CD4-positive, alpha-beta memory T cell (primary cell): ENCODE results near the gene ERMARD. TPM values are rescaled to one million over a fixed set of nuclear protein-coding genes. Genes with fewer than 3 reads are reported as not detected.

ENCODE experiments used
- CTCF ChIA-PET: fragments of 350-600 bp; sonication (Branson Sonifier 250); formaldehyde crosslinking; loops from one replicate; lab custom pipeline; 2021; ENCODE audit warnings: inconsistent platforms; ENCODE audit not compliant: partially characterized antibody; lab: Charles Lee
- POLR2A ChIA-PET: fragments of 350-600 bp; sonication (Branson Sonifier 250); formaldehyde crosslinking; loops from one replicate; lab custom pipeline; 2021; ENCODE audit not compliant: partially characterized antibody; lab: Charles Lee
- DNase-seq, 5 donors: peaks; one replicate each; pipeline versions ENCODE4 v3.0.0 to v3.0.0-alpha.2; 2020 to 2022; ENCODE audit warnings: mixed read lengths in 1 of 5
- H3K27ac ChIP-seq: one replicate; pipeline ENCODE4 v1.7.0; 2013; ENCODE audit warnings: low read depth, low read length
- H3K27me3 ChIP-seq: 2 replicates; pipeline ENCODE4 v1.7.0; 2013; ENCODE audit warnings: mild to moderate bottlenecking, low read length, moderate library complexity; ENCODE audit not compliant: insufficient read depth
- H3K36me3 ChIP-seq: 2 replicates; pipeline ENCODE4 v1.7.0; 2013; ENCODE audit warnings: mild to moderate bottlenecking, low read length, moderate library complexity; ENCODE audit not compliant: insufficient read depth
- H3K4me1 ChIP-seq: 2 replicates; pipeline ENCODE4 v1.7.0; 2013; ENCODE audit warnings: mild to moderate bottlenecking, low read length, moderate library complexity; ENCODE audit not compliant: insufficient read depth
- H3K4me3 ChIP-seq, 2 donors: one replicate each; pipeline ENCODE4 v1.7.0; 2013; ENCODE audit warnings: low read length in 2 of 2, mild to moderate bottlenecking in 1 of 2
- H3K9me3 ChIP-seq, 2 donors: one replicate each; pipeline ENCODE4 v1.7.0; 2013; ENCODE audit warnings: low read length in 2 of 2, control low read depth in 1 of 2; ENCODE audit not compliant: control insufficient read depth in 1 of 2
- H3K27ac Mint-ChIP-seq, 7 donors: one replicate each; pipeline ENCODE4 v1.8.0; 2020 to 2021; ENCODE audit warnings: mixed read lengths in 7 of 7, mild to moderate bottlenecking in 6 of 7, inconsistent platforms in 3 of 7, moderate library complexity in 3 of 7
- H3K27me3 Mint-ChIP-seq, 2 donors: one replicate each; pipeline ENCODE4 v1.8.0; 2020 to 2021; ENCODE audit warnings: mixed read lengths in 2 of 2
- H3K36me3 Mint-ChIP-seq, 2 donors: one replicate each; pipeline ENCODE4 v1.8.0; 2020 to 2021; ENCODE audit warnings: mixed read lengths in 2 of 2, inconsistent platforms in 1 of 2, mild to moderate bottlenecking in 1 of 2
- H3K4me1 Mint-ChIP-seq, 4 donors: one replicate each; pipeline ENCODE4 v1.8.0; 2020 to 2021; ENCODE audit warnings: mixed read lengths in 4 of 4, mild to moderate bottlenecking in 1 of 4
- H3K4me3 Mint-ChIP-seq, 8 donors: one replicate each; pipeline ENCODE4 v1.8.0; 2020 to 2021; ENCODE audit warnings: mixed read lengths in 8 of 8, mild to moderate bottlenecking in 7 of 8, moderate library complexity in 6 of 8, inconsistent platforms in 3 of 8
- H3K9me3 Mint-ChIP-seq, 8 donors: one replicate each; pipeline ENCODE4 v1.8.0; 2020 to 2021; ENCODE audit warnings: mixed read lengths in 8 of 8, mild to moderate bottlenecking in 5 of 8, inconsistent platforms in 3 of 8, moderate library complexity in 1 of 8
- intact Hi-C: fragments of 100-400 bp; cut with micrococcal nuclease; formaldehyde crosslinking; loops from one replicate; pipeline ENCODE4 v1.15.1; 2023
- polyA plus RNA-seq, 2 donors: library from polyadenylated mRNA; unstranded; fragments of 300-500 nt; fragmentation: Illumina TruSeq; gene quantifications; one replicate each; pipeline ENCODE4 v1.2.3, GENCODE V29; 2021
- total RNA-seq, 2 experiments: library from RNA; stranded (reverse); gene quantifications; one replicate each; pipeline ENCODE4 v1.2.3, GENCODE V29; 2021

Gene ERMARD
- total and polyA plus RNA-seq, 4 experiments from 2014 or later = 11.0 to 41.4 (median 22.6) TPM

GRCh38 chr6:169793408-169793807, 42.0 kb downstream of the ERMARD start:
- ChIA-PET POLR2A (no interaction called here), CTCF (interaction anchor here (0.7 to 2.9 kb wide), 2 partner anchors 10 to 736 kb away, joined by 3 to 10 read pairs; no protein-coding TSS in a partner anchor)
- H3K36me3 Mint-ChIP-seq = no peaks in the 10 kb centered on the region
- Histone ChIP-seq H3K27me3 (no peaks in the 10 kb centered on the region), H3K27ac (no peak overlapping the region), H3K4me3 (no peak overlapping the region), H3K36me3 (no peaks in the 10 kb centered on the region), H3K4me1 (peaks cover 16% of the 10 kb centered on the region), H3K9me3 (no peaks in the 10 kb centered on the region)
- H3K27me3 Mint-ChIP-seq = peaks cover 0 to 5% of the 10 kb centered on the region in 2 donors
- intact Hi-C loops = loop anchor here (5.0 kb wide), 1 partner anchor 896 kb away; no protein-coding TSS in a partner anchor
- DNase-seq = no peak
- H3K4me3 Mint-ChIP-seq = no peak overlapping the region
- no peak overlapping the region for H3K27ac Mint-ChIP-seq
- H3K4me1 Mint-ChIP-seq = peaks cover 6 to 24% (median 13%) of the 10 kb centered on the region in 4 donors
- peaks cover 0 to 3% (median 0%) of the 10 kb centered on the region in 8 donors for H3K9me3 Mint-ChIP-seq

GRCh38 chr6:169794317-169795055, 43.1 kb downstream of the ERMARD start:
- H3K4me1 Mint-ChIP-seq = peaks cover 6 to 18% (median 13%) of the 10 kb centered on the region in 4 donors
- Histone ChIP-seq H3K36me3 (no peaks in the 10 kb centered on the region), H3K4me1 (peaks cover 14% of the 10 kb centered on the region), H3K9me3 (no peaks in the 10 kb centered on the region), H3K27me3 (no peaks in the 10 kb centered on the region), H3K4me3 (no peak overlapping the region), H3K27ac (no peak overlapping the region)
- H3K27ac Mint-ChIP-seq = no peak overlapping the region
- H3K36me3 Mint-ChIP-seq = no peaks in the 10 kb centered on the region
- ChIA-PET POLR2A (no interaction called here), CTCF (interaction anchor here (0.7 to 2.9 kb wide), 2 partner anchors 9 to 735 kb away, joined by 3 to 10 read pairs; no protein-coding TSS in a partner anchor)
- H3K9me3 Mint-ChIP-seq = peaks cover 0 to 3% (median 0%) of the 10 kb centered on the region in 8 donors
- no peak overlapping the region for H3K4me3 Mint-ChIP-seq
- intact Hi-C loops = loop anchor here (5.0 kb wide), 1 partner anchor 897 kb away; no protein-coding TSS in a partner anchor
- DNase-seq = no peak
- peaks cover 0 to 7% of the 10 kb centered on the region in 2 donors for H3K27me3 Mint-ChIP-seq

- Histone ChIP-seq H3K36me3 (no peaks in the 10 kb centered on the region), H3K27me3 (no peaks in the 10 kb centered on the region), H3K4me1 (peaks cover 9% of the 10 kb centered on the region), H3K27ac (no peak overlapping the region), H3K9me3 (no peaks in the 10 kb centered on the region), H3K4me3 (no peak overlapping the region)
- Mint-ChIP-seq H3K27ac (no peak overlapping the region), H3K36me3 (no peaks in the 10 kb centered on the region), H3K4me3 (no peak overlapping the region), H3K9me3 (peaks cover 0 to 3% (median 0%) of the 10 kb centered on the region in 8 donors), H3K4me1 (peaks cover 5 to 12% (median 10%) of the 10 kb centered on the region in 4 donors), H3K27me3 (peaks cover 0 to 7% of the 10 kb centered on the region in 2 donors)
- CTCF ChIA-PET = interaction anchor here (1.3 to 2.9 kb wide), 2 partner anchors 10 to 735 kb away, joined by 3 to 10 read pairs; no protein-coding TSS in a partner anchor
- intact Hi-C loops = no loop called here
- no peak for DNase-seq
- POLR2A ChIA-PET = no interaction called here
Observed at GRCh38 chr6:169795196-169795595, 43.8 kb downstream of the ERMARD start.

GRCh38 chr6:169798764-169799473, 47.5 kb downstream of the ERMARD start:
- peaks cover 4 to 8% of the 10 kb centered on the region in 2 donors for H3K27me3 Mint-ChIP-seq
- Histone ChIP-seq H3K4me3 (no peak overlapping the region), H3K27me3 (no peaks in the 10 kb centered on the region), H3K4me1 (peaks cover 12% of the 10 kb centered on the region), H3K27ac (no peak overlapping the region), H3K36me3 (no peaks in the 10 kb centered on the region), H3K9me3 (no peaks in the 10 kb centered on the region)
- H3K4me3 Mint-ChIP-seq = no peak overlapping the region
- intact Hi-C loops = no loop called here
- no peak for DNase-seq
- H3K27ac Mint-ChIP-seq = no peak overlapping the region
- H3K4me1 Mint-ChIP-seq = peaks cover 12 to 14% (median 12%) of the 10 kb centered on the region in 4 donors
- POLR2A ChIA-PET = no interaction called here
- no peaks in the 10 kb centered on the region for H3K36me3 Mint-ChIP-seq
- H3K9me3 Mint-ChIP-seq = peaks cover 0 to 3% (median 0%) of the 10 kb centered on the region in 8 donors
- CTCF ChIA-PET = interaction anchor here (4.0 kb wide), 1 partner anchor 9 kb away, joined by 22 read pairs; no protein-coding TSS in a partner anchor

- Mint-ChIP-seq H3K4me1 (peaks cover 18 to 20% (median 18%) of the 10 kb centered on the region in 4 donors), H3K27ac (no peak overlapping the region), H3K9me3 (peaks cover 0 to 3% (median 0%) of the 10 kb centered on the region in 8 donors), H3K4me3 (no peak overlapping the region), H3K27me3 (peaks cover 9 to 13% of the 10 kb centered on the region in 2 donors), H3K36me3 (no peaks in the 10 kb centered on the region)
- no peaks in the 10 kb centered on the region for H3K36me3 ChIP-seq
- no peak overlapping the region for H3K4me3 ChIP-seq
- H3K4me1 ChIP-seq = peaks cover 18% of the 10 kb centered on the region
- H3K27ac ChIP-seq = no peak overlapping the region
- H3K9me3 ChIP-seq = no peaks in the 10 kb centered on the region
- POLR2A ChIA-PET = no interaction called here
- DNase-seq = no peak
- intact Hi-C loops = no loop called here
- CTCF ChIA-PET = interaction anchor here (4.0 kb wide), 1 partner anchor 9 kb away, joined by 22 read pairs; no protein-coding TSS in a partner anchor
- H3K27me3 ChIP-seq = no peaks in the 10 kb centered on the region
Observed at GRCh38 chr6:169799474-169799926, 48.1 kb downstream of the ERMARD start.

- intact Hi-C loops = no loop called here
- Histone ChIP-seq H3K4me1 (peaks cover 20% of the 10 kb centered on the region), H3K4me3 (no peak overlapping the region), H3K27ac (no peak overlapping the region), H3K9me3 (no peaks in the 10 kb centered on the region), H3K27me3 (no peaks in the 10 kb centered on the region), H3K36me3 (no peaks in the 10 kb centered on the region)
- ChIA-PET POLR2A (no interaction called here), CTCF (interaction anchor here (4.0 kb wide), 1 partner anchor 10 kb away, joined by 22 read pairs; no protein-coding TSS in a partner anchor)
- Mint-ChIP-seq H3K27ac (no peak overlapping the region), H3K27me3 (peaks cover 15 to 20% of the 10 kb centered on the region in 2 donors), H3K4me1 (peaks cover 25 to 27% (median 25%) of the 10 kb centered on the region in 4 donors), H3K9me3 (peaks cover 0 to 3% (median 0%) of the 10 kb centered on the region in 8 donors), H3K4me3 (no peak overlapping the region), H3K36me3 (no peaks in the 10 kb centered on the region)
- DNase-seq = no peak
Observed at GRCh38 chr6:169800116-169800667, 48.8 kb downstream of the ERMARD start.
